Mesendoderm (in vitro differentiated cells): ENCODE results near the gene LRRTM2.

Experiments used
- DNase-seq: peaks from one replicate; pipeline ENCODE4 v3.0.0; 2013
- H2AK5ac ChIP-seq: 2 replicates; pipeline ENCODE4 v1.6.1; 2013; ENCODE audit warnings: low read length, inconsistent platforms
- H2BK120ac ChIP-seq: 2 replicates; pipeline ENCODE4 v1.6.1; 2013; ENCODE audit warnings: low read depth, mild to moderate bottlenecking, low read length, moderate library complexity, mixed read lengths
- H2BK15ac ChIP-seq: replicated peaks from 2 replicates; pipeline ENCODE4 v1.6.1; 2013; ENCODE audit warnings: low read depth, mild to moderate bottlenecking, moderate library complexity
- H2BK5ac ChIP-seq: 2 replicates; pipeline ENCODE4 v1.6.1; 2013; ENCODE audit warnings: low read length, inconsistent platforms
- H3K18ac ChIP-seq: 2 replicates; pipeline ENCODE4 v1.6.1; 2013; ENCODE audit warnings: mild to moderate bottlenecking, low read length, mixed read lengths
- H3K23ac ChIP-seq: one replicate; pipeline ENCODE4 v1.6.1; 2013; ENCODE audit warnings: low read length
- H3K27ac ChIP-seq: 2 replicates; pipeline ENCODE4 v1.5.1; 2013; ENCODE audit warnings: low read depth, mild to moderate bottlenecking, inconsistent platforms, low read length, moderate library complexity
- H3K27me3 ChIP-seq: 2 replicates; pipeline ENCODE4 v1.6.1; 2013; ENCODE audit warnings: low read length, control low read depth, mild to moderate bottlenecking, inconsistent platforms; ENCODE audit not compliant: insufficient read depth, poor library complexity
- H3K36me3 ChIP-seq: 2 replicates; pipeline ENCODE4 v1.6.1; 2013; ENCODE audit warnings: low read length, inconsistent platforms; ENCODE audit not compliant: control insufficient read depth, insufficient read depth
- H3K4ac ChIP-seq: one replicate; pipeline ENCODE4 v1.6.1; 2013; ENCODE audit warnings: low read depth, mild to moderate bottlenecking, low read length, moderate library complexity
- H3K4me1 ChIP-seq: 2 replicates; pipeline ENCODE4 v1.6.1; 2013; ENCODE audit warnings: low read depth, low read length, inconsistent platforms; ENCODE audit not compliant: control insufficient read depth
- H3K4me2 ChIP-seq: 2 replicates; pipeline ENCODE4 v1.6.1; 2013; ENCODE audit warnings: low read length
- H3K4me3 ChIP-seq: 2 replicates; pipeline ENCODE4 v1.5.1; 2013; ENCODE audit warnings: mild to moderate bottlenecking, low read length
- H3K56ac ChIP-seq: one replicate; pipeline ENCODE4 v1.6.1; 2013; ENCODE audit warnings: low read length
- H3K79me1 ChIP-seq: 2 replicates; pipeline ENCODE4 v1.6.1; 2013; ENCODE audit warnings: low read length, inconsistent platforms
- H3K79me2 ChIP-seq: 2 replicates; pipeline ENCODE4 v1.6.1; 2013; ENCODE audit warnings: mild to moderate bottlenecking, low read length; ENCODE audit not compliant: control insufficient read depth, insufficient read depth
- H3K9ac ChIP-seq: 2 replicates; pipeline ENCODE4 v1.6.1; 2013; ENCODE audit warnings: low read length, inconsistent platforms
- H4K5ac ChIP-seq: one replicate; pipeline ENCODE4 v1.6.1; 2013; ENCODE audit warnings: low read length
- H4K8ac ChIP-seq: one replicate; pipeline ENCODE4 v1.6.1; 2013; ENCODE audit warnings: low read depth, mild to moderate bottlenecking, control low read depth, low read length, moderate library complexity
- WGBS: extraction: QIAGEN DNeasy Blood & Tissue Kit; methylation state at CpG from one replicate; pipeline ENCODE4 v1.1.7; 2013; ENCODE audit warnings: low lambda C conversion rate, missing lambda C conversion rate; ENCODE audit not compliant: insufficient coverage; ENCODE audit errors: extremely low coverage; 5-methylcytosine and 5-hydroxymethylcytosine counted together

The LRRTM2 gene

GRCh38 chr5:138867011-138867410, 8.1 kb downstream of the LRRTM2 start:
- H3K4me1 ChIP-seq: no peaks in the 10 kb centered on the region
- H3K4me3 ChIP-seq: no peak overlapping the region
- DNase-seq: no peak
- no peak overlapping the region for H4K8ac ChIP-seq
- no peak overlapping the region for H4K5ac ChIP-seq
- no peaks in the 10 kb centered on the region for H3K27me3 ChIP-seq
- H3K36me3 ChIP-seq: no peaks in the 10 kb centered on the region
- WGBS: no CpG with 5 or more reads among the region's 1 CpG
- H3K4me2 ChIP-seq: no peak overlapping the region
- H2AK5ac ChIP-seq: no peak overlapping the region
- H2BK5ac ChIP-seq: no peak overlapping the region
- H2BK15ac ChIP-seq: no peak overlapping the region
- H3K18ac ChIP-seq: no peak overlapping the region
- no peak overlapping the region for H3K23ac ChIP-seq
- no peak overlapping the region for H3K4ac ChIP-seq
- H3K9ac ChIP-seq: no peak overlapping the region
- peaks cover 8% of the 10 kb centered on the region for H3K79me1 ChIP-seq
- H3K56ac ChIP-seq: no peak overlapping the region
- no peak overlapping the region for H3K27ac ChIP-seq
- H2BK120ac ChIP-seq: no peak overlapping the region
- H3K79me2 ChIP-seq: peaks cover 10% of the 10 kb centered on the region

GRCh38 chr5:138853132-138853531, 22.0 kb downstream of the LRRTM2 start:
- no peak overlapping the region for H3K27ac ChIP-seq
- H4K8ac ChIP-seq: no peak overlapping the region
- no peak overlapping the region for H3K4ac ChIP-seq
- H2BK15ac ChIP-seq: no peak overlapping the region
- WGBS: no CpG with 5 or more reads among the region's 9 CpGs
- peaks cover 3% of the 10 kb centered on the region for H3K79me2 ChIP-seq
- no peak overlapping the region for H2AK5ac ChIP-seq
- no peak overlapping the region for H3K56ac ChIP-seq
- no peak overlapping the region for H2BK5ac ChIP-seq
- no peaks in the 10 kb centered on the region for H3K27me3 ChIP-seq
- H3K9ac ChIP-seq: no peak overlapping the region
- no peak overlapping the region for H3K23ac ChIP-seq
- no peak overlapping the region for H3K4me3 ChIP-seq
- H3K36me3 ChIP-seq: no peaks in the 10 kb centered on the region
- H3K4me1 ChIP-seq: no peaks in the 10 kb centered on the region
- H3K79me1 ChIP-seq: peaks cover 4% of the 10 kb centered on the region
- H3K4me2 ChIP-seq: no peak overlapping the region
- H3K18ac ChIP-seq: no peak overlapping the region
- DNase-seq: no peak
- H4K5ac ChIP-seq: no peak overlapping the region
- H2BK120ac ChIP-seq: no peak overlapping the region

- no peaks in the 10 kb centered on the region for H3K27me3 ChIP-seq
- no peak overlapping the region for H2BK120ac ChIP-seq
- H2BK15ac ChIP-seq: no peak overlapping the region
- H4K5ac ChIP-seq: no peak overlapping the region
- H3K18ac ChIP-seq: no peak overlapping the region
- H3K4me2 ChIP-seq: no peak overlapping the region
- WGBS: no CpG with 5 or more reads among the region's 2 CpGs
- H3K56ac ChIP-seq: no peak overlapping the region
- peaks cover 4% of the 10 kb centered on the region for H3K79me1 ChIP-seq
- H3K23ac ChIP-seq: no peak overlapping the region
- no peaks in the 10 kb centered on the region for H3K36me3 ChIP-seq
- DNase-seq: no peak
- no peak overlapping the region for H3K4me3 ChIP-seq
- H4K8ac ChIP-seq: no peak overlapping the region
- H3K4me1 ChIP-seq: no peaks in the 10 kb centered on the region
- no peak overlapping the region for H2AK5ac ChIP-seq
- no peak overlapping the region for H2BK5ac ChIP-seq
- no peak overlapping the region for H3K4ac ChIP-seq
- H3K9ac ChIP-seq: no peak overlapping the region
- H3K79me2 ChIP-seq: peaks cover 5% of the 10 kb centered on the region
- H3K27ac ChIP-seq: no peak overlapping the region
These were observed 24.2 kb downstream of the LRRTM2 start for GRCh38 chr5:138850865-138851435.

DNA sequence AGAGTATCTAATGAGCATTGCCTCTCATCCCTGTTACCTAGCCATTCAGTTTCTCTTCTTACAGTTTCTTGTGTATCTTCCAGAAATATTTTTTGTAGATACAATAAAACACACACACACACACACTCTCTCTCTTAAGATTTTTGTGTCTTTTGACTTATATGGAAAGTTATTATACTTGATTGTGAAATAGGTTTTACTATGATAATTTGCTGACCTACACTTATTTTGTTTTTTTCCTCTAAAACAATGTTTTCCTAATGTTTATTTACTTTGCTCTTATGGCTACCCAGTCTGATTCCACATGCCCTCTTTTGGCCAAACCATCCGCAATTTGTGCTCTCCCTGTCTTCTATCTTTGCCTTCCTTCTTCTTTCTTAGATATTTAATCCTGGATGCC, 25.3 kb downstream of the LRRTM2 start:
- H2BK5ac ChIP-seq: no peak overlapping the region
- WGBS: no CpG with 5 or more reads among the region's 1 CpG
- no peaks in the 10 kb centered on the region for H3K4me1 ChIP-seq
- H3K4ac ChIP-seq: no peak overlapping the region
- no peak overlapping the region for H3K23ac ChIP-seq
- H3K4me3 ChIP-seq: no peak overlapping the region
- H3K36me3 ChIP-seq: no peaks in the 10 kb centered on the region
- H3K79me1 ChIP-seq: peaks cover 7% of the 10 kb centered on the region
- H3K18ac ChIP-seq: no peak overlapping the region
- no peak overlapping the region for H4K8ac ChIP-seq
- H3K27ac ChIP-seq: no peak overlapping the region
- H3K4me2 ChIP-seq: no peak overlapping the region
- no peak overlapping the region for H2BK15ac ChIP-seq
- no peak overlapping the region for H2AK5ac ChIP-seq
- no peak overlapping the region for H3K56ac ChIP-seq
- DNase-seq: no peak
- H2BK120ac ChIP-seq: no peak overlapping the region
- no peak overlapping the region for H3K9ac ChIP-seq
- H3K27me3 ChIP-seq: no peaks in the 10 kb centered on the region
- no peak overlapping the region for H4K5ac ChIP-seq
- H3K79me2 ChIP-seq: peaks cover 7% of the 10 kb centered on the region

DNA sequence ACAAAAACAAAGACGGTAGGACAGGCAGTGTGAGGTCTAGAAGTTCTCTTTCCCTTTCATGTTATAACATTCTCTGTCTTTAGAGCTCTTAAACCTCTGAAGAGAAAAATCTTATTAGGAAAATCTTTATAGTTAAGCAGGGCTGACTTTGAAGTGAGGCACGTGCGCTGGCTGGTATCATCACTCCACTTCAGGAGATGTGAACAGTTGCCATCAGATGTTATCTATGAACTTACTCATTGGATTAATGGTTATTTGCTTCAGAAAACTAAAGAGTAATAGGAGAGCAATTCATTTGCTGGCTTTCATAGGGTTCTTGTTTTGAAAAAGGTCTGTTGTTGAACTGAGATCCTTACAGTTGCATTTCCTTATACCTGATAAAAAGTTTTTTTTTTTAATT, 25.7 kb downstream of the LRRTM2 start:
- no peak overlapping the region for H2BK15ac ChIP-seq
- no peaks in the 10 kb centered on the region for H3K4me1 ChIP-seq
- no peak overlapping the region for H4K5ac ChIP-seq
- no peak overlapping the region for H2BK120ac ChIP-seq
- H3K18ac ChIP-seq: no peak overlapping the region
- H3K27ac ChIP-seq: no peak overlapping the region
- H3K9ac ChIP-seq: no peak overlapping the region
- no peak overlapping the region for H3K4me2 ChIP-seq
- no peaks in the 10 kb centered on the region for H3K36me3 ChIP-seq
- no peaks in the 10 kb centered on the region for H3K27me3 ChIP-seq
- H3K4ac ChIP-seq: no peak overlapping the region
- H3K56ac ChIP-seq: no peak overlapping the region
- H3K4me3 ChIP-seq: no peak overlapping the region
- H2AK5ac ChIP-seq: no peak overlapping the region
- H2BK5ac ChIP-seq: no peak overlapping the region
- no peak overlapping the region for H3K23ac ChIP-seq
- H3K79me2 ChIP-seq: peaks cover 9% of the 10 kb centered on the region
- H4K8ac ChIP-seq: no peak overlapping the region
- H3K79me1 ChIP-seq: peaks cover 9% of the 10 kb centered on the region
- no CpG with 5 or more reads among the region's 3 CpGs for WGBS
- no peak for DNase-seq

GRCh38 chr5:138844812-138845513, 30.2 kb downstream of the LRRTM2 start:
- Histone ChIP-seq H2BK5ac (no peak overlapping the region), H3K4me1 (no peaks in the 10 kb centered on the region), H2BK120ac (no peak overlapping the region), H3K4me2 (no peak overlapping the region), H3K79me1 (peaks cover 10% of the 10 kb centered on the region), H2BK15ac (no peak overlapping the region), H3K23ac (no peak overlapping the region), H3K79me2 (peaks cover 12% of the 10 kb centered on the region), H3K9ac (no peak overlapping the region), H3K18ac (no peak overlapping the region), H3K56ac (no peak overlapping the region), H2AK5ac (no peak overlapping the region), H4K5ac (no peak overlapping the region), H3K36me3 (no peaks in the 10 kb centered on the region), H3K27me3 (no peaks in the 10 kb centered on the region), H3K4ac (no peak overlapping the region), H3K4me3 (no peak overlapping the region), H4K8ac (no peak overlapping the region), H3K27ac (no peak overlapping the region)
- WGBS: no CpG with 5 or more reads among the region's 6 CpGs
- no peak for DNase-seq
